ENCODE results near the gene ITGB7.

GRCh38 chr12:53186745-53187144, 20.3 kb downstream of the ITGB7 start:
- no peak for TF ChIP-seq EZH2phosphoT487 (IDR thresholded peaks at IDR 0.05; ENCODE audit: low read depth)
- TF ChIP-seq CTCF (IDR thresholded peaks at IDR 0.05; ENCODE audit: low read depth, low read length) = no peak

All from OCI-LY3 (cell line).